ENCODE results near the gene PRR14.
A peak's percentile ranks its signal among the peaks of the same experiment; 100 is the strongest.

The PRR14 gene

DNA sequence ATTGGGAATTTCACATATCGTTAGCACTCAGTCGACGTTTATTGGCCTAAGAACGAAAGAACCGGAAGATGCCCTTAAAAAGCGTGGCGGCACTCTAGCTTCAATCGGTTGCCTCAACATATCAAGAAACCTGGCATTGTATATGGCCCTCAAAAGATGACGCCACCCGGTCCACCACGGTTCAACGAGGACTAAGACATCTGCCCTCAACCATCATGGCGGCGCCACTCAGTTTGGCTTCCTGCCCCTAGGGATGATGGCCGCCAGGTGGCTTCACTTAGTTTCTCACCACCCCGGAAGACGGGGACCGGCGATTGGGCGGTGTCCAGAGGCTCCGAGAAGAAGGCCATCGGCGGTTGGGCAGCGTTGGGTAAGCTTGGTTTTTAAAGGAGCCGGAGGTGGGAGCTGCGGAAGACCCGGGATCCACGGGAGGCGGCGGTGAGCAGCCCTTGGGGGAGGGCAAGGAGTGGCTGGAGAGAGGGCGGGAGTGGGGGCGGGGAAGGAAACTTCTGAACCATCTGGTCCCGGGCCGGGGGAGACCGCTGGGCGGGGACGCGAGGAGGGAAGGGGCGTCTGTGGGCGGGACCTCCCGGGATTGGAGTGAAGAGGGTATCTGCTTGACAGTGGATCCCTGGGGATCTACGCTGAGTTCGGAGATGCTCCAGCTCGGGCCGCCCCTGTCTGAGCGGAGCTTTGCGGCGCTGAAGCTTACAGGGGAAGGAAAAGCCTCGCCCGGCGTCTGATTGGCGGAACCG lies at the start of gene PRR14:
PRR14 (plus strand) TSS at position 592 of the 755 bp plus-strand sequence. CDS start 686 bp downstream, outside the sequence.
- Histone ChIP-seq H3K27ac (ENCODE audit: low read depth, low read length) (peak within 1 kb of the TSS; percentile 86), H3K9me3 (ENCODE audit: control insufficient read depth in 1 of 2, low read length in 2 of 2) (no peaks in the 10 kb centered on the region), H3K36me3 (ENCODE audit: control insufficient read depth in 1 of 2, insufficient read depth in 2 of 2, low read length in 2 of 2) (peaks cover 16 to 33% of the 10 kb centered on the region in 2 donors), H3K4me1 (ENCODE audit: control insufficient read depth in 1 of 2, insufficient read depth in 2 of 2, low read length in 2 of 2) (peaks cover 12 to 18% of the 10 kb centered on the region in 2 donors), H3K27me3 (ENCODE audit: control insufficient read depth in 1 of 2, insufficient read depth in 2 of 2, low read length in 2 of 2) (no peaks in the 10 kb centered on the region), H3K9ac (ENCODE audit: low read depth in 1 of 2, low read length in 2 of 2) (peak within 1 kb of the TSS; percentile 90 to 99), H3K4me3 (ENCODE audit: low read depth in 1 of 2, low read length in 2 of 2) (peak within 1 kb of the TSS; percentile 95 to 98)

DNA sequence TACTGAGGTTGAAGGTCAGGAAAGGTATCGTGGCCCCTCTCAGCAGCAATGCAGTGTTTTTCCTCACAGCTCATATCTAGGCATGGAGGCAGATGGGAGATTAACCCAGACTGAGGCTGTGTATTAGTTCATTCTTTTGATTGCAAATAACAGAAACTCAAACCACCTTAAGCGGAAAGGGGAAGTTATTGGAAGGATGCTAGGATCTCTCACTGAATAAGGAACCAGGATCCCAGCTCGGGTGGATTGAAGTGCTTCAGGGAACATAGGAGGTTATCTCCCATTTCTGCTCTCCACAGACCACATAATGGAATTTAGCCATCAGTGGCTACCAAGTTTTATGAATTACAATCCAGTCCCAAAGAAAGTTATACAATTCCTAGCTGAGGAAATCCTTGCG lies 48.8 kb upstream of the PRR14 start:
- Histone ChIP-seq H3K36me3 (ENCODE audit: control insufficient read depth in 1 of 2, insufficient read depth in 2 of 2, low read length in 2 of 2) (peaks cover 21 to 27% of the 10 kb centered on the region in 2 donors), H3K27ac (ENCODE audit: low read depth, low read length) (no peak overlapping the region), H3K4me1 (ENCODE audit: control insufficient read depth in 1 of 2, insufficient read depth in 2 of 2, low read length in 2 of 2) (peaks cover 26 to 27% of the 10 kb centered on the region in 2 donors)

DNA sequence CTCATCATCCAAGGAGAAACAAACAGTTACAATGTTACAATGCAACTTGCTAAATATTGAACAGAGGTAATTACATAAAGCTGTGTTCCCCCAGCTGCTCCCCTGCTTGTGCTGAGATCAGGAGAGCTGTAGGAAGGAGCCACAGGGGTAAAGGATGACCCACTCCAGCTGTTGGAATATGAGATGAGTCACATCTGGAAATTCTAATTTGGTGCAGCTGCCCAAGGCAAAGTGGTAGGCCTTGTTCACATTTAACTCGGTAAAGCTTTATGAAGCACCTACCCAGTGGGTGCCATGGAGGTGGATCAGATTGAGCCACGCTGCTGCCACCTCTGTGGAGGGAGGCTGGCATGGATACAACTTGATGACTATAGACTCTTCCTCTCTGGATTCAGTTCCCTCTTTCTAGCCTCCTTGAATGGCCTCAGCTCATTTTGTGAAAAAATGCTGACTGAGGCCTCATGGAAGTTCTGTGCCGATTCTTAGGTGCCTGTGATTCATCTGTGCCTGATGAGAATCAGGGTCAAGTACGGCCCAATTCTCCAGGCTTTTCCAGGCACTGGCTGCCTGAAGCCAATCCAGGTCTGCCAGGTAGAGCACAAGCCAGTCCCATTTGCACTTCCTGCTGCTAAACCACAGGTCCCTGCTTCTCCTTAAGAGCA lies 48.0 kb upstream of the PRR14 start:
- Histone ChIP-seq H3K27me3 (ENCODE audit: control insufficient read depth in 1 of 2, insufficient read depth in 2 of 2, low read length in 2 of 2) (no peaks in the 10 kb centered on the region), H3K9ac (ENCODE audit: low read depth in 1 of 2, low read length in 2 of 2) (no peak overlapping the region), H3K36me3 (ENCODE audit: control insufficient read depth in 1 of 2, insufficient read depth in 2 of 2, low read length in 2 of 2) (peaks cover 21 to 34% of the 10 kb centered on the region in 2 donors), H3K4me3 (ENCODE audit: low read depth in 1 of 2, low read length in 2 of 2) (no peak overlapping the region), H3K9me3 (ENCODE audit: control insufficient read depth in 1 of 2, low read length in 2 of 2) (no peaks in the 10 kb centered on the region), H3K4me1 (ENCODE audit: control insufficient read depth in 1 of 2, insufficient read depth in 2 of 2, low read length in 2 of 2) (peaks cover 26 to 27% of the 10 kb centered on the region in 2 donors), H3K27ac (ENCODE audit: low read depth, low read length) (no peak overlapping the region)

More for the DNA sequence above, 48.8 kb upstream of the PRR14 start:
- Histone ChIP-seq H3K4me3 (ENCODE audit: low read depth in 1 of 2, low read length in 2 of 2) (no peak overlapping the region), H3K27me3 (ENCODE audit: control insufficient read depth in 1 of 2, insufficient read depth in 2 of 2, low read length in 2 of 2) (no peaks in the 10 kb centered on the region), H3K9me3 (ENCODE audit: control insufficient read depth in 1 of 2, low read length in 2 of 2) (no peaks in the 10 kb centered on the region), H3K9ac (ENCODE audit: low read depth in 1 of 2, low read length in 2 of 2) (no peak overlapping the region)

DNA sequence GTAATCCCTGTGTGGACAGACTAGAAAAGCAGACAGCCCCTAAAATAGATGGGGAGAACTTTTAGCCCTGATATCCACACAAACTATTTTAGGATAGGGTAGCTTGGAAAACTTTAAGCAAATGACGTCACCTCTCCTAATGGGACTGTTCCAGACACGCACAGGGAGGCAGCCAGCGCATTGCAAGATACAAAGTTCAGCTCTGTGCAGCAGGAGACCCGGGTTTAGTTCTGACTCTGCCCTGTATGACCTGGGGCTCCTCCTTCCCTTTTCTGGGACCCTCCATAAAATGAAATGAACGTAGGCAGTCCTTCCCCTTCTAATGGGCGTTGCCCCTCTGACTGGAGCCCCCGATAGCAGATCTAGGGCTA lies 46.8 kb upstream of the PRR14 start:
- Histone ChIP-seq H3K4me1 (ENCODE audit: control insufficient read depth in 1 of 2, insufficient read depth in 2 of 2, low read length in 2 of 2) (peaks cover 30 to 31% of the 10 kb centered on the region in 2 donors), H3K27ac (ENCODE audit: low read depth, low read length) (peak overlapping the region; percentile 30), H3K36me3 (ENCODE audit: control insufficient read depth in 1 of 2, insufficient read depth in 2 of 2, low read length in 2 of 2) (peaks cover 21 to 36% of the 10 kb centered on the region in 2 donors), H3K4me3 (ENCODE audit: low read depth in 1 of 2, low read length in 2 of 2) (peak overlapping the region; percentile 25 to 38), H3K9me3 (ENCODE audit: control insufficient read depth in 1 of 2, low read length in 2 of 2) (no peaks in the 10 kb centered on the region), H3K27me3 (ENCODE audit: control insufficient read depth in 1 of 2, insufficient read depth in 2 of 2, low read length in 2 of 2) (no peaks in the 10 kb centered on the region), H3K9ac (ENCODE audit: low read depth in 1 of 2, low read length in 2 of 2) (peak overlapping the region; percentile 43 to 47)

DNA sequence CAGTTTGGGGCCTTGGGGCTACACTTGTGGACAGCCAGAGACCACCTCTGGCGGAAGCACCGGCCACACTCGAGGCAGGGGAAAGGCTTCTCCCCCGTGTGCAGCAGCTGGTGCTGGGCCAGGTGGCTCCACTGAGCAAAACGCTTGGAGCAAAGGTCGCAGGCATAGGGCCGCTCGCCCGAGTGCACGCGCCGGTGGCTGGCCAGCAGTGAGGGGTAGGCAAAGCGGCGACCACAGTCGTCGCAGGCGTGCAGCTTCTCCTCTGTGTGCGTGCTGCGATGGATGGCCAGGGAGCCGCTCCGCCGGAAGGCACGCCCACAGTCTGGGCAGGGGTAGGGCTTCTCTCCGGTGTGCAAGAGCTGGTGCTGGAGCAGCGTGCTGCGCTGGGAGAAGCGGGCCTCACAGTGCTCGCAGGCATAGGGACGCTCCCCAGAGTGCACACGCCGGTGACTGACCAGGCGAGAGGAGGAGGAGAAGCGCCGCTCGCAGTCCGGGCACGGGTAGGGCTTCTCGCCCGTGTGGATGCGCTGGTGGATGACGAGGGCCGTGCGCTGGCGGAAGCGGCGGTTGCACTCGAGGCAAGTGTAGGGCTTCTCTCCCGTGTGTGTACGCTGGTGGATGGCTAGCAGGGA lies 46.3 kb upstream of the PRR14 start:
- Histone ChIP-seq H3K9ac (ENCODE audit: low read depth in 1 of 2, low read length in 2 of 2) (peak overlapping the region; percentile 43 to 47), H3K27ac (ENCODE audit: low read depth, low read length) (peak overlapping the region; percentile 30), H3K4me3 (ENCODE audit: low read depth in 1 of 2, low read length in 2 of 2) (peak overlapping the region; percentile 25 to 38), H3K27me3 (ENCODE audit: control insufficient read depth in 1 of 2, insufficient read depth in 2 of 2, low read length in 2 of 2) (no peaks in the 10 kb centered on the region), H3K9me3 (ENCODE audit: control insufficient read depth in 1 of 2, low read length in 2 of 2) (no peaks in the 10 kb centered on the region), H3K36me3 (ENCODE audit: control insufficient read depth in 1 of 2, insufficient read depth in 2 of 2, low read length in 2 of 2) (peaks cover 21 to 36% of the 10 kb centered on the region in 2 donors), H3K4me1 (ENCODE audit: control insufficient read depth in 1 of 2, insufficient read depth in 2 of 2, low read length in 2 of 2) (peaks cover 34 to 35% of the 10 kb centered on the region in 2 donors)

DNA sequence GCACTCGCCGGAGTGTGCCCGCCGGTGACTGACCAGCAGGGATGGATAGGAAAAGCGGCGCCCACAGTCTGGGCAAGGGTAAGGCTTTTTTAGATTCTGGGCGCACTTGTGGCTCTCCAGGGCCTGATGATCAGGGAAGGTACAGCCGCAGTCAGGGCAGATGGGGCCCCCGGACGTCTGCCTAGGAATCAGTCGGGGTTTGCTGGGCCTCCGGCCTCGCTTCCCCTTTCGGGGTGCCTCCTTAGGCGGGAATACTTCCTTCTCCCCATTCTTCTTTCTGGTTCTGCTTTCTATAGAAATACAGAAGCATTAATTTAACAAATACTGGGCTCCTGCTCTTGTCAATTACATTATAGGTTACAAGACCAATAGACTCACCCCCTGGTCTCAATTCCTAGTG lies 45.6 kb upstream of the PRR14 start:
- H3K27me3 ChIP-seq (ENCODE audit: control insufficient read depth in 1 of 2, insufficient read depth in 2 of 2, low read length in 2 of 2), result no peaks in the 10 kb centered on the region
- peaks cover 21 to 36% of the 10 kb centered on the region in 2 donors for H3K36me3 ChIP-seq (ENCODE audit: control insufficient read depth in 1 of 2, insufficient read depth in 2 of 2, low read length in 2 of 2)
- no peaks in the 10 kb centered on the region for H3K9me3 ChIP-seq (ENCODE audit: control insufficient read depth in 1 of 2, low read length in 2 of 2)
- H3K9ac ChIP-seq (ENCODE audit: low read depth in 1 of 2, low read length in 2 of 2), result no peak overlapping the region
- H3K4me3 ChIP-seq (ENCODE audit: low read depth in 1 of 2, low read length in 2 of 2), result no peak overlapping the region
- no peak overlapping the region for H3K27ac ChIP-seq (ENCODE audit: low read depth, low read length)
- H3K4me1 ChIP-seq (ENCODE audit: control insufficient read depth in 1 of 2, insufficient read depth in 2 of 2, low read length in 2 of 2), result peaks cover 34 to 38% of the 10 kb centered on the region in 2 donors

- H3K36me3 ChIP-seq (ENCODE audit: control insufficient read depth in 1 of 2, insufficient read depth in 2 of 2, low read length in 2 of 2), result peaks cover 21 to 36% of the 10 kb centered on the region in 2 donors
- no peak overlapping the region for H3K27ac ChIP-seq (ENCODE audit: low read depth, low read length)
- H3K4me3 ChIP-seq (ENCODE audit: low read depth in 1 of 2, low read length in 2 of 2), result no peak overlapping the region
- H3K9ac ChIP-seq (ENCODE audit: low read depth in 1 of 2, low read length in 2 of 2), result no peak overlapping the region
- H3K9me3 ChIP-seq (ENCODE audit: control insufficient read depth in 1 of 2, low read length in 2 of 2), result no peaks in the 10 kb centered on the region
- H3K4me1 ChIP-seq (ENCODE audit: control insufficient read depth in 1 of 2, insufficient read depth in 2 of 2, low read length in 2 of 2), result peaks cover 34 to 41% of the 10 kb centered on the region in 2 donors
- no peaks in the 10 kb centered on the region for H3K27me3 ChIP-seq (ENCODE audit: control insufficient read depth in 1 of 2, insufficient read depth in 2 of 2, low read length in 2 of 2)
Measured at GRCh38 chr16:30606004-30606403, 44.8 kb upstream of the PRR14 start.

DNA sequence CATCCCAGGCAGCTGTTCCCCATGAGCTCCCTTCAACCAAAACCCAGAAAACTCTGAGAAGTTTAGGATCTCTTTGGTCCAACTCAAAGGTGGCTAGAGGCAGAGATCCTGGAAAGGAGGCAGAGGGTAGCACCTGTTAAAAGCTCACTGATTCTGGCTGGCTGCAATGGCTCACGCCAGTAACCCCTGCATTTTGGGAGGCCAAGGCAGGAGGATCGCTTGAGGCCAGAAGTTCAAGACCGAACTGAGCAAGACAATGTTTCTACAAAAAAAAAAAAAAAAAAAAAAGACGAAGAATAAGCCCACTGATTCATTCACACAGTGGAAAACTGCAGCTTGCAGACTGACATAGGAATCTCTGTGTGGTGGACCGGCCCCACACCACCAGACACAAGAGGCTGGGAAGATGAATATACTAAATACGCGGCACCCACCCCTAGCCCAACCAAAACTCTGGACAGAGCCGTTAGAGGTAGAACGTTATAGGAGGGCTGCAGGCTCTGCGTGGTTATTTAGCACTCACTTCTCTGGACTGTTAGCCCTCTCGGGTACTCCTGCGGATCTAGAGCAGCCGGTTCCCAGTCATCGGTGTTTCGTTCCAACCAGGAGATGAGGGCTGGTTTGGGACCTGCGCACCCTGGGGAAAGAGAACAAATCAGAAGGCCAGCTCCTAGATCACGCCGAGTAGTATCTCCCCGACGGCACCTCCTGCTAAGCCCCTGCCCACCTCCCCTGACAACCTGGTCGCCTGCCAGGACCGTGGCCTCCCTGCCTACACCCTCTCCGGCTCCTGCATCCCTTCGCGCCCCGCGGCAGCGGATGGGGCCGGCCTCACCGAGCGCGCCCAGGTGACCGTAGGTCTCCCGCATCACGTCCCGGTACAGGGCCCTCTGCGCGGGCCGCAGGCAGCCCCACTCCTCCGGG lies 41.5 kb upstream of the PRR14 start:
- H3K9ac ChIP-seq (ENCODE audit: low read depth in 1 of 2, low read length in 2 of 2), result peak overlapping the region; percentile 99
- no peaks in the 10 kb centered on the region for H3K27me3 ChIP-seq (ENCODE audit: control insufficient read depth in 1 of 2, insufficient read depth in 2 of 2, low read length in 2 of 2)
- peak overlapping the region; percentile 90 for H3K27ac ChIP-seq (ENCODE audit: low read depth, low read length)
- H3K4me3 ChIP-seq (ENCODE audit: low read depth in 1 of 2, low read length in 2 of 2), result peak overlapping the region; percentile 89 to 93
- peaks cover 16 to 25% of the 10 kb centered on the region in 2 donors for H3K4me1 ChIP-seq (ENCODE audit: control insufficient read depth in 1 of 2, insufficient read depth in 2 of 2, low read length in 2 of 2)
- no peaks in the 10 kb centered on the region for H3K9me3 ChIP-seq (ENCODE audit: control insufficient read depth in 1 of 2, low read length in 2 of 2)
- H3K36me3 ChIP-seq (ENCODE audit: control insufficient read depth in 1 of 2, insufficient read depth in 2 of 2, low read length in 2 of 2), result peaks cover 8 to 17% of the 10 kb centered on the region in 2 donors

GRCh38 chr16:30609926-30610839 lies 40.6 kb upstream of the PRR14 start, which contains the start of gene ZNF689:
Gene ZNF689, minus strand, starts transcription at chr16:30610389. Its CDS starts 348 bp downstream, at chr16:30610041.
- H3K27me3 ChIP-seq (ENCODE audit: control insufficient read depth in 1 of 2, insufficient read depth in 2 of 2, low read length in 2 of 2), result peaks cover 0 to under 1% of the 10 kb centered on the region in 2 donors
- H3K4me1 ChIP-seq (ENCODE audit: control insufficient read depth in 1 of 2, insufficient read depth in 2 of 2, low read length in 2 of 2), result peaks cover 9 to 17% of the 10 kb centered on the region in 2 donors
- peak within 1 kb of the TSS; percentile 99 for H3K9ac ChIP-seq (ENCODE audit: low read depth in 1 of 2, low read length in 2 of 2)
- peak within 1 kb of the TSS; percentile 90 for H3K27ac ChIP-seq (ENCODE audit: low read depth, low read length)
- H3K9me3 ChIP-seq (ENCODE audit: control insufficient read depth in 1 of 2, low read length in 2 of 2), result no peaks in the 10 kb centered on the region
- peak within 1 kb of the TSS; percentile 89 to 93 for H3K4me3 ChIP-seq (ENCODE audit: low read depth in 1 of 2, low read length in 2 of 2)
- H3K36me3 ChIP-seq (ENCODE audit: control insufficient read depth in 1 of 2, insufficient read depth in 2 of 2, low read length in 2 of 2), result peaks cover 0 to 9% of the 10 kb centered on the region in 2 donors
